ENCODE data around the gene NOM1.
"Not testable (repeated sequence)": the region's sequence is repeated elsewhere in the genome, so short reads cannot be mapped to it uniquely, and the experiment has no call there.

NOM1 gene

DNA sequence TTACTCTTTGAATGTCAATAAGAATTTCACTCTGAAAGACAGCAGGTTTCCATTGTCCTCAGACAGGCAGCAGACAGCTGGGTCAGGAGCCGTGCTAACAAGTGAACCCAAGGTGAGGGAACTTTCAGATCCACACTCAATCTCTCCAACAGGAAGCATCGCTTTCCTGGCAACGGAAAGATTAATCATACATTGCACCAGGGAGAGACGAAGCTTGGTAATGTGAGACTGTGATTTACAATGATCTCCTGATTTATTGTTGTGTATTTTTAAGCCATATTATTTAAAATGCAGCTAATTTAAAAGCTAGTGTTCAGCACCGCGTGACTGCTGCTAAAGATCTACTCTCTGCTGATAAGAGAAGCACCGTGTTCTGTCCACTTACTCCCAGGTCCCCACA, 17.5 kb upstream of the NOM1 start:
- TF ChIP-seq CTCF (IDR thresholded peaks at IDR 0.05; ENCODE audit: low read length, missing control alignments): no peak
- peak; percentile 65 for DNase-seq (ENCODE audit: low read depth)
- H3K4me3 ChIP-seq (replicated peaks; ENCODE audit: low read depth, low read length): no peak overlapping the region

GRCh38 chr7:156935250-156935649, 14.3 kb upstream of the NOM1 start:
- DNase-seq (ENCODE audit: low read depth): no peak
- H3K4me3 ChIP-seq (replicated peaks; ENCODE audit: low read depth, low read length): no peak overlapping the region
- TF ChIP-seq CTCF (IDR thresholded peaks at IDR 0.05; ENCODE audit: low read length, missing control alignments): no peak

DNA sequence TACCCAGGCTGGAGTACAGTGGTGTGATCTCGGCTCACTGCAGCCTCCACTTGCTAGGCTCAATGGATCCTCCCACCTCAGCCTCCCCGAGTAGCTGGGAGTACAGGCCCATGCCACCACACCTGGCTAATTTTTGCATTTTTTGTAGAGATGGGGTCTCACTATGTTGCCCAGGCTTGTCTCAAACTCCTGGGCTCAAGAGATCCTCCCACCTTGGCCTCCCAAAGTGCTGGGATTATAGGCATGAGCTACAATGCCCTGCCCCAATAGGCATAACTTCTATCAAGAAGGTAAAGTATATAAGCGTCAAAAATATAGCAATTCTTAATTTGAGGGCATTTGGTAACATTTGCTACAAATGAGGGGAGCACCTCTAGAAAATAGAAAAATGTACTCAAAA, 12.7 kb upstream of the NOM1 start:
- not testable (repeated sequence) for DNase-seq (ENCODE audit: low read depth)

GRCh38 chr7:156940421-156941122, 8.9 kb upstream of the NOM1 start:
- H3K4me3 ChIP-seq (replicated peaks; ENCODE audit: low read depth, low read length): no peak overlapping the region
- TF ChIP-seq CTCF (IDR thresholded peaks at IDR 0.05; ENCODE audit: low read length, missing control alignments): no peak
- DNase-seq (ENCODE audit: low read depth): no peak

More for the DNA sequence above, 12.7 kb upstream of the NOM1 start:
- H3K4me3 ChIP-seq (replicated peaks; ENCODE audit: low read depth, low read length): not testable (repeated sequence)

DNA sequence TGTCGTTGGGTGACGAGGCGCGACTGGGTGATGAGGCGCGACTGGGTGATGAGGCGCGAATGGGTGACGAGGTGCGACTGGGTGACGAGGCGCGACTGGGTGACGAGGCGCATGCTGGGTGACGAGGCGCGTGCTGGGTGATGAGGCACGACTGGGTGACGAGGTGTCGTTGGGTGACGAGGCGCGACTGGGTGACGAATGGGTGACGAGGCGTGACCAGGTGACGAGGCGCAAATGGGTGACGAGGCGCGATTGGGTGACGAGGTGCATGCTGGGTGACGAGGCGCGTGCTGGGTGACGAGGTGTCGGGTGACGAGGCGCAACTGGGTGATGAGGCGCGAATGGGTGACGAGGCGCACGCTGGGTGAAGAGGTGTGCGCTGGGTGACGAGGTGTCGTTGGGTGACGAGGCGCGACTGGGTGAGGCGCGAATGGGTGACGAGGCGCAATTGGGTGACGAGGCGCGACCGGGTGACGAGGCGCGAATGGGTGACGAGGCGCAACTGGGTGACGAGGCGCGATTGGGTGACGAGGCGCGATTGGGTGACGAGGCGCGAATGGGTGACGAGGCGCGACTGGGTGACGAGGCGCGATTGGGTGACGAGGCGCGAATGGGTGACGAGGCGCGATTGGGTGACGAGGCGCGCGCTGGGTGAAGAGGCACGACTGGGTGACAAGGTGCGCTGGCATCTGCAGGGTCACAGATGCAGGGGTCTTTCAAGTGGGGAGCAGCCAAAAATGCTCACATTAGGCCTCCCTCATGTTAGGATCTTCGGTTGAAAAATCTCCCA, 7.9 kb upstream of the NOM1 start:
- TF ChIP-seq CTCF (IDR thresholded peaks at IDR 0.05; ENCODE audit: low read length, missing control alignments): no peak
- no peak overlapping the region for H3K4me3 ChIP-seq (replicated peaks; ENCODE audit: low read depth, low read length)
- DNase-seq (ENCODE audit: low read depth): no peak

- no peak overlapping the region for H3K4me3 ChIP-seq (replicated peaks; ENCODE audit: low read depth, low read length)
- DNase-seq (ENCODE audit: low read depth): no peak
- no peak for TF ChIP-seq CTCF (IDR thresholded peaks at IDR 0.05; ENCODE audit: low read length, missing control alignments)
Observed at GRCh38 chr7:156942708-156943090, 6.8 kb upstream of the NOM1 start.

GRCh38 chr7:156943091-156944041, 6.1 kb upstream of the NOM1 start:
- no peak for DNase-seq (ENCODE audit: low read depth)
- H3K4me3 ChIP-seq (replicated peaks; ENCODE audit: low read depth, low read length): no peak overlapping the region
- no peak for TF ChIP-seq CTCF (IDR thresholded peaks at IDR 0.05; ENCODE audit: low read length, missing control alignments)

Measured in fibroblast of pulmonary artery (primary cell).